Cerebellar nuclear complex (tissue), 1 donor: ENCODE data around the gene MIOX.
"Not testable (repeated sequence)": the region's sequence is repeated elsewhere in the genome, so short reads cannot be mapped to it uniquely, and the experiment has no call there.

Source experiments
- DNase-seq, 2 experiments: peaks; one replicate each; lab custom pipeline; 2025; lab: John Stamatoyannopoulos, UW

Gene MIOX

DNA sequence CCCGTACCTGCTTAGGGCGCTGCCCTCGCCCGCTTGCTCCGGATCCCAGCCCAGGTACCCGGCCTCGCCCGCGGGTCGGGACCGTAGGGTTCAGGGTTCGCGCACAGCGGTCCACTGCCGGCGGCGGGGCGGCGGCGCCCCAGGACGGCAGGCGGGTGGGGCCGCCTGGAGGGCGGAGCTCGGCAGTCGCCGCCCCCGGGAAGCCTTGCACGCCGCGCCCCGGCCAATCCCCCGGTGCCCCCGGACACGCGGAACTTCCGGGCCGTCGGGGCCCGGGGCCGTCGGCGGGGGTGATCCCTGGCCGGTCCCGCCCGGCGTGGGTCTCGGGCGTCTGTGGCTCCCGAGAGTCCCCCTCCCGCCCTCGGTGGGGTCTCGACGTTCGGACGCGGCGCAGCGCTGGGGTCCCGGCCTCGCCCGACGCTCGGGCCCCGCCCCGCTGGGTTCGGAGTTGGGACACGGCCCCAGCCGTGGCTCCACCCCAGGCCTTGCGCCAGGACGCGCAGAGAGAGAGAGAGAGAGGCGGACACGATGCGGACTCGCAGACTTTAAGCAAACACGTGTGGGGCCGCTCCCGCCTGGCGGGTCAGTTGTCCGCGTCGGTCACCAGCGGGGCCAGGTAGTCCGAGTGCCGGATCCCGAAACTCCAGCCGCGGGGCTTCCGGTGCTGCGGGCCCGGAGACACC lies 43.4 kb downstream of the MIOX start, which contains the start of gene TYMP:
Gene TYMP (minus strand): TSS at position 116 of the 683 bp plus-strand sequence. CDS start 303 bp downstream, outside the sequence.
- no peak for DNase-seq

DNA sequence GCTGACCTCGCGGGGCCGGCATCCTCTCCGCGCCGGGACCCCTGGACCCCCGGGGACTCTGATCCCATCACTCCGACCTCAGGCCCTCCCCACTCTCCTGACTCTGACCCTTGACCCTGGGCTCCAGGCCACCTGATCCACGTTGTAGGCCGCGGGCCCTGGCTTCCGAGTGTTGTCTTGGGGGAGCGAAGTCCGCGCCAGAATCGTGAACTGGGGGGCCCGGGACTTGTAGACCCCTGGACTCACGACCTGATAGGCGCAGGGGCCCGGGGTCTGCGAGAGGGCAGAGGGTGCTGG lies 43.9 kb downstream of the MIOX start:
- DNase-seq = no peak

DNA sequence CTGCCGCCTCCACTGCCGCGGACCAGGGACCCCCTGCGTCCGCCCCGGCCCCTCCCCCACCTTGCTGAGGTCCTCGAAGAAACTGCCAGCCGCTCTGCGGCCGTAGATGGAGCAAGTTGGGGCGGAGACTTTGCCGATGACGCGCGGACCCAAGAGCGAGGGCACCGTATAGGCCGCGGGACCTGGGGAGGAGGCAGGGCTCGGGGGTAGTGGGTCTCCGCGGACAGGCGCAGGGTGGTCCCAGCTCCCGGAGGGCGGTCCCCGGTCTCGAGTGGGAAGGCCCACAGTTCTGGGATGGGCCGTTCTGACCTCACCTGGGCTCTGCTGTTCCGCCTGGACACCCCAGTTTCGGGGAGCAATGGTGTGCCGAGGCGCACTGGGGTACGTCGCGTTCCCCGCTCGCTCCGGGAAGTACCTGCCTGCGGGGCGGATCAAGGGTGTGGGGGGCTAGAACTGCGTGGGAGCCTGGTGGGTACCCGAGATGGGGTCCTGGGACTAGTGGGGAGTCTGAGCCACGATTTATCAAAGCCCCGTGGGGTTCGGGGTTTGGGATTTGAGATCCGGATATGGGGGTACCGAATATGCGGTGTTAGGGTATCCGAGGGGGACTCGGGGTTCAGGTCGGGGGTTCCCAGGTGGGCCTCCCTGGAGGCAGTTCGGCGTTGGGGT lies 44.4 kb downstream of the MIOX start:
- no peak for DNase-seq

DNA sequence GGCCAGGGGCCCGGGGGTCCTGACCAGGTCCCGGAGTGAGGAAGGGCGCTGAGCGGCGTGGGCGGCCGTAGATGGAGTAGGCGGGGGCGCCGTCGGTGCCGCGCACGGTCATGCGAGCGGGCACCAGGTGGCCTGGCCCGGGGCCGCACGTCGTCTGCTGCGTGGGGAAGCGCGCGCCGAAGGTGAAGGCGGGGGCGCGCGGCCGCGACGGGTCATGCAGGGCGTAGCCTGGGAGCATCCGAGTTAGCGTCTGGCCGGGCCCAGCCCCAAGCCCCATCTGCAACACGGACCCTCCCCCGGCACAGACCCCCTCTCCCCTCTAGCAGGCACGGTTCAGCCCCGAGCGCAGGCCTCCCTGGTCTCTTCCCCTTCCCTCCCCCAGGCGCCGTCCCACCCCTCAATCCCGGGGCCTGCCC lies 44.9 kb downstream of the MIOX start:
- no peak for DNase-seq

DNA sequence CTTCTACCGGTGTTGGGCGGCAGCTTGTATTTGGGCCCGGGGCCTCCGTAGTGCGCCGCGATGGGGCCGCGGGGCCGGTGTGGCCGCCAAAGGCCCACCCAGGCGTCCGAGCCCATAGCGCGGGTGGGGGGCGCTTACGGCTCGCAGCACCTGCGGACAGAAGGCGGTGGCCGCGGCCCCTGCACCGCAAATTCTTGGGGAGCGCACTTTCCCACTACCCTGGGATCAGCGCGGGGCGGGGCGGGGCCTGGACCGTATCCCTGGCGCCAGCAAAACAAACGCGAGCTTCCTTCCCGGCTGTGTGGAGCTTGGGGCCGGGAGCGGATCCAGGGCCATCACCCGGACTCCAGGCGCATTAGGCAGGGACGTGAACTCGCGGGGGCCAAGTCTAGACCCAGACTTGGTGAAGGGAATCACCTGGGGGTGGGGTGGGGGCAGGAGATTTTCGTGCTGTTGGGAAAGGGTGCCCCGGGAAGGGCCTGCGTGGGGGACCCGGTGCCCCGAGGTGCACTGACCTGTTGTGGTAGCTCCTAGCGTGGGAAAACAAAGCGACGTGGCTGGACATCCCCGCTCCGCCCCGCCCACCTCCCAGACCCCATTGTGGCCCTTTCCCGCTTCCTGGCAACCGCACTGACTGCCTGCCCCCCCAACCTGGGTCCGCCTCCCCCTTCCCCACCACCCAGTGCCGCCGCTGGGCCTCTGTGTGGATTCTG lies 45.5 kb downstream of the MIOX start:
- no peak for DNase-seq

DNA sequence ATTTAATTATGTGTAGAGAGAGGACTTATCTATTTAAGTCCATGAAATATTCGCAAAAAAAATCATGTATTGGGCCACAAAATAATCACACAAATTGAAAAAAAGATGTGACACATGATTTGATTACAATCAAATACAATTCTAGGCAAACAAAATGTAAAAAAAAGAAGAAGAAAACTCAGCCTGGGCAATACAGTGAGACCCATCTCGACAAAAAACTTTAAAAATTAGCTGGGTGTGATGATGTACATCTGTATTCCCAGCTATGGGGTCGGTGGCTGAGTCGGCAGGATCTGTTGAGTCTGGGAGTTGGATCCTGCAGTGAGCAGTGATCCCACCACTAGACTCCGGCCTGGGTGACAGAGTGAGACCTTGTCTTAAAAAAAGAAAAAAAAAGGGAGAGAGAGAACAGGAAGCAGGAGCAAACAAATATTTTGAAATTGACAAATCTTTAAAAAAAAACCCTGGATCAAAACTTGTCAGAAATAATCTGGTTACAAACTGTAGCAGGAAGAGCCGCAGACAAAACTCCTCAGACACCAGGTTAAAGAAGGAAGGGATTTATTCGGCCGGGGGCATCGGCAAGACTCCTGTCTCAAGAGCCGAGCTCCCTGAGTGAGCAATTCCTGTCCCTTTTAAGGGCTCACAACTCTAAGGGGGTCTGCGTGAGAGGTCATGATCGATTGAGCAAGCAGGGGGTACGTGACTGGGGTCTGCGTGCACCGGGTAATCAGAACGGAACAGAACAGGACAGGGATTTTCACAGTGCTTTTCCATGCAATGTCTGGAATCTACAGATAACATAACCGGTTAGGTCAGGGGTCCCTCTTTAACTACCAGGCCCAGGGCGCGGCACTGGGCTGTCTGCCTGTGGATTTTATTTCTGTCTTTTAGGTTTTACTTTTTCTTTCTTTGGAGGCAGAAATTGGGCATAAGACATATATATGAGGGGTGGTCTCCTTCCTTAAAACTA lies 46.5 kb downstream of the MIOX start:
- DNase-seq = no peak

DNA sequence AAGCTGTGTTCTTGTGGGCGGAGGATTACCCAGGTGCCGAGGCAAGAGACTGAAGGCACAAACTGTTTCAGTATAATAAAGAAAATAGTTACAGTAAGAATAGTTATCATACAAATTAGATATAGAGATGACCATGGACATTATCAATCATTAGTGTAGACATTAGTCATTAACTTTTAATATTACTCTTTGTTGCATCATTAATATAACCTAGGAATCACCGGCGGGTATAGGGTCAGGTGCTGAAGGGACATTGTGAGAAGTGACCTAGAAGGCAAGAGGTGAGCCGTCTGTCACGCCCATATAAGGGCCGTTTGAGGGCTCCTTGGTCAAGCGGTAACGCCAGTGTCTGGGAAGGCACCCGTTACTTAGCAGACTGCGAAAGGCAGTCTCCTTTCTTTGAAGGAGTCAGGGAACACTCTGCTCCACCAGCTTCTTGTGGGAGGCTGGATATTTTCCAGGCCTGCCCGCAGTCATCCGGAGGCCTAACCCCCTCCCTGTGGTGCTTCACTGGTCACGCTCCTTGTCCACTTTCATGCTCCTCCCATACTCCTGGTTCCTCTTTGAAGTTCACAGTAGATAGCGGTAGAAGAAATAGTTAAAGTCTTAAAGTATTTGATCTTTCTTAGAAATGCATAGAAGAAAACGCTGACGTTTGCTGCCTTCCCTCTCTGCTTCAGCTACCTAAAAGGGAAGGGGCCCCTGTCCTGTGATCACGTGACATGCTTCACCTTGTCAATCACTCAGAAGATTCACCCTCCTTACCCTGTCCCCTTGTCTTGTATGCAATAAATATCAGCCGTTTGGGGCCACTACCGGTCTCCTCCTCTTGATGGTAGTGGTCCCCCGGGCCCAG lies 47.4 kb downstream of the MIOX start:
- not testable (repeated sequence) for DNase-seq

DNA sequence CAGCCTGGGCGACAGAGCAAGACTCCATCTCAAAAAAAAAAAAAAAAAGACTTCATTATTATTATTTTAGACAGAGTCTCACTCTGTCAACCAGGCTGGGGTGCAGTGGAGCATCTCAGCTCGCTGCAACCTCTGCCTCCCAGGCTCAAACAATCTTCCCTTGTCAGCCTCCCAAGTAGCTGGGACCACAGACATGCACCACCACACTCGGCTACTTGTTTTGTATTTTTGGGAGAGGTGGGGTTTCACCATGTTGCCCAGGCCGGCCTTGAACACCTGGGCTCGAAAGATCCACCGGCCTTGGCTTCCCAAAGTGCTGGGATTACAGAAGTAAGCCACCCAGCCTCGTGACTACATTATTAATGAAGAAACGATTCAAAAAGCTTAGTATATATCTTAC lies 48.5 kb downstream of the MIOX start:
- DNase-seq = no peak

DNA sequence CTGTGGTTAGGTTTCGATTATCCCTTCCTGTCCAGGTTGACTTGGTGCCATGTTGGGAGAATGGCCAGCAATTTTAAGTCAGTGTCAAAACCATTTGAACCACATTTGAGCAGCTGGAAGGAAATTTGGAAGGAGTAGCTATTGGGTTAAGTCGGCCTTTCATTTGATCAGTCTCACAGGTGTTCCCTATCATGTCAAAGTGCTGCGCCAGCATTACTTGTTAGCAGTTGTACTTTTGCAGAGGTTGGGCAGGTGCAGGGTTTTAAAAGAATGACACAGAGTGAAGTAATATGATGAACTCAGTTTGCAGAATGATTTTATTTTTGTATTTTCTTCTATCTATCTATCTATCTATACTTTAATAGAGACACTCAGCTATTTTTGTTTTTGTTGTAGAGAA lies 49.6 kb downstream of the MIOX start:
- no peak for DNase-seq

DNA sequence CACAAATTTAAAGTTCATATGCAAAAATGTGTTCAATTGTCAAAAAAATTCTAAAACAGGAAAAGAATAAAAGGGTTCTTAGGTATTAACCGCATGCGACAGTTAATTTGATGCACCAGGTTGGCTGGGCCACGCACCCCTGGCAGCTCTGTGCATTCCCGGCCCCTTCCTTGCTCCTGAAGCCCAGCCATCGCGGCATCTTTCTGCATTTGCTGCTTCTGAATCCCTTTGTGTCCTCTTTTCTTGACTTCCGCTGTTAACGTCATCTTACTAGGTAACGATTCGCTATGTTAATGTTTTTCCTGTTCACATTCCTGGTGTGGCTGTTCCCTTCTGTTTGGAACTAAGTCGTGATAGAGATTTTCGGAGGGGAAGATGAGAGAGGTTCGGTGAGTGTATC lies 51.1 kb downstream of the MIOX start:
- no peak for DNase-seq
